Mucosa of descending colon (tissue), 3 donors: ENCODE data around the gene CPE. TPM values are rescaled to one million over a fixed set of nuclear protein-coding genes. Genes with fewer than 3 reads are reported as not detected.
A peak's percentile ranks its signal among the peaks of the same experiment; 100 is the strongest.

Experiments used
- ATAC-seq: fragments of 200-7000 bp; cut with Tn5 transposase; one replicate; pipeline ENCODE4 v1.9.1; 2020; ENCODE audit warnings: mild to moderate bottlenecking, moderate library complexity
- DNase-seq, 3 donors: peaks; one replicate each; pipeline ENCODE4 v3.0.0-alpha.2; 2020
- H3K36me3 ChIP-seq: fragments of 200-600 bp; one replicate; pipeline ENCODE4 v1.8.0; 2021; ENCODE audit warnings: low read depth, mild to moderate bottlenecking
- H3K4me1 ChIP-seq: fragments of 200-600 bp; one replicate; pipeline ENCODE4 v1.8.0; 2021; ENCODE audit warnings: low read depth, mild to moderate bottlenecking
- H3K4me3 ChIP-seq: fragments of 200-600 bp; one replicate; pipeline ENCODE4 v1.8.0; 2021; ENCODE audit warnings: mild to moderate bottlenecking
- H3K9me3 ChIP-seq: fragments of 200-600 bp; one replicate; pipeline ENCODE4 v1.8.0; 2021; ENCODE audit warnings: mild to moderate bottlenecking
- CTCF ChIP-seq: fragments of 200-600 bp; IDR thresholded peaks from one replicate; pipeline ENCODE4 v1.8.0; 2022; ENCODE audit warnings: antibody characterized with exemption, mild to moderate bottlenecking
- intact Hi-C, 2 donors: fragments of 100-400 bp; cut with DNase I in 1 of 2; cut with micrococcal nuclease in 1 of 2; formaldehyde crosslinking; loops; one replicate each; pipeline versions ENCODE4 v1.11.0 to v1.11.1; 2022; cut with DNase I, micrococcal nuclease
- long read RNA-seq, 2 donors: library from polyadenylated mRNA; unstranded; transcript quantifications; one replicate each; pipeline ENCODE4 v2.0.0, GENCODE V29; 2019 to 2021
- total RNA-seq, 3 donors: library from RNA; stranded (reverse); fragmentation: NEBNext Ultra II Directional in 2 of 3; extraction: Animal tissue kit (Norgen Biotek cat#: 25700) in 2 of 3; gene quantifications; one replicate each; pipeline versions ENCODE4 v1.2.1 to v1.2.4, GENCODE V29; 2021 to 2023
- donor health status: DM: no; HTN: no; CAD: no; lungs with moderate emphysema.
- donor health status: DM: no; HTN: no; CAD: no.
- donor health status: DM: no; HTN: yes; CAD: no.

CPE gene
- 10 to 100 TPM; 26.3 to 39.9 (median 33.9) TPM for total RNA-seq
- long read RNA-seq, donor 1, transcript CPE-201 (9 exons, 2,421 nt): major isoform, 59 of 64 reads
- long read RNA-seq, donor 1, partial matches to known transcripts: 4 of 64 reads
- long read RNA-seq, donor 1, other reads (novel, unspliced or antisense): 1 of 64 reads
- long read RNA-seq, donor 2, partial matches to known transcripts: 0 of 1 reads
- long read RNA-seq, donor 2, other reads (novel, unspliced or antisense): 0 of 1 reads

- intact Hi-C loops: no loop called here
- TF ChIP-seq CTCF: no peak
Measured at GRCh38 chr4:165378745-165379677, at the start of gene CPE. Gene CPE (plus strand): TSS chr4:165379008. CDS start chr4:165379222, 214 bp downstream.

GRCh38 chr4:165330071-165330470 is 48.7 kb upstream of the CPE start:
- intact Hi-C loops: no loop called here
- peaks cover 4% of the 10 kb centered on the region for H3K36me3 ChIP-seq
- no peaks in the 10 kb centered on the region for H3K9me3 ChIP-seq
- ATAC-seq (no peak), DNase-seq (no peak)
- no peak for TF ChIP-seq CTCF
- H3K4me1 ChIP-seq: peaks cover 4% of the 10 kb centered on the region
- H3K4me3 ChIP-seq: no peak overlapping the region

More at GRCh38 chr4:165378745-165379677, at the start of gene CPE:
- H3K4me1 ChIP-seq: no peaks in the 10 kb centered on the region
- ATAC-seq (peak; percentile 99), DNase-seq (peak; percentile 69 to 82 (median 70))
- no peaks in the 10 kb centered on the region for H3K9me3 ChIP-seq
- H3K36me3 ChIP-seq: no peaks in the 10 kb centered on the region
- no peak within 1 kb of the TSS for H3K4me3 ChIP-seq

GRCh38 chr4:165330666-165331065 is 48.1 kb upstream of the CPE start:
- no peaks in the 10 kb centered on the region for H3K9me3 ChIP-seq
- intact Hi-C loops: no loop called here
- H3K4me3 ChIP-seq: no peak overlapping the region
- no peak for ATAC-seq
- peaks cover 4% of the 10 kb centered on the region for H3K36me3 ChIP-seq
- H3K4me1 ChIP-seq: peaks cover 4% of the 10 kb centered on the region
- DNase-seq: no peak
- no peak for TF ChIP-seq CTCF

GRCh38 chr4:165331359-165331758 is 47.4 kb upstream of the CPE start:
- H3K36me3 ChIP-seq: peaks cover 4% of the 10 kb centered on the region
- ATAC-seq (no peak), DNase-seq (no peak)
- peaks cover 4% of the 10 kb centered on the region for H3K4me1 ChIP-seq
- no peak for TF ChIP-seq CTCF
- H3K4me3 ChIP-seq: no peak overlapping the region
- H3K9me3 ChIP-seq: no peaks in the 10 kb centered on the region
- intact Hi-C loops: no loop called here

- ATAC-seq: no peak
- Histone ChIP-seq H3K4me3 (no peak overlapping the region), H3K4me1 (peaks cover 4% of the 10 kb centered on the region), H3K9me3 (no peaks in the 10 kb centered on the region), H3K36me3 (peaks cover 4% of the 10 kb centered on the region)
- no peak for DNase-seq
- no peak for TF ChIP-seq CTCF
- intact Hi-C loops: no loop called here
Measured at GRCh38 chr4:165331823-165332222, 47.0 kb upstream of the CPE start.
